Measurements from ENCODE around the gene TACC2. TPM values are rescaled to one million over a fixed set of nuclear protein-coding genes. Genes with fewer than 3 reads are reported as not detected.
"Not testable (repeated sequence)": the region's sequence is repeated elsewhere in the genome, so short reads cannot be mapped to it uniquely, and the experiment has no call there.

Gene TACC2
- polyA plus RNA-seq, 1 donor = 136 TPM

GRCh38 chr10:122198631-122199030, 209.7 kb downstream of the TACC2 start:
- no peak for DNase-seq

GRCh38 chr10:122199070-122199469, 210.1 kb downstream of the TACC2 start:
- no peak for DNase-seq

GRCh38 chr10:122199689-122200088, 210.7 kb downstream of the TACC2 start:
- DNase-seq = no peak

- DNase-seq = no peak
Measured at GRCh38 chr10:122201401-122201800, 212.4 kb downstream of the TACC2 start.

GRCh38 chr10:122203180-122203579, 214.2 kb downstream of the TACC2 start:
- DNase-seq = not testable (repeated sequence)

- no peak for DNase-seq
Measured at GRCh38 chr10:122204691-122205489, 215.9 kb downstream of the TACC2 start.

- DNase-seq = no peak
Measured at GRCh38 chr10:122206471-122207065, 217.6 kb downstream of the TACC2 start.

GRCh38 chr10:122207163-122207562, 218.2 kb downstream of the TACC2 start:
- DNase-seq = no peak

- no peak for DNase-seq
Measured at GRCh38 chr10:122207596-122207995, 218.6 kb downstream of the TACC2 start.

- no peak for DNase-seq
Measured at GRCh38 chr10:122208571-122209430, 219.8 kb downstream of the TACC2 start.

- DNase-seq = no peak
Measured at GRCh38 chr10:122210481-122211265, 221.7 kb downstream of the TACC2 start.

GRCh38 chr10:122213364-122213763, 224.4 kb downstream of the TACC2 start:
- no peak for DNase-seq

- DNase-seq = no peak
Measured at GRCh38 chr10:122213766-122214165, 224.8 kb downstream of the TACC2 start.

GRCh38 chr10:122216047-122216446, 227.1 kb downstream of the TACC2 start:
- no peak for DNase-seq

GRCh38 chr10:122219340-122219739, 230.4 kb downstream of the TACC2 start:
- no peak for DNase-seq

GRCh38 chr10:122220736-122221135, 231.8 kb downstream of the TACC2 start:
- DNase-seq = no peak

- no peak for DNase-seq
Measured at GRCh38 chr10:122221958-122222357, 233.0 kb downstream of the TACC2 start.

GRCh38 chr10:122222638-122223037, 233.7 kb downstream of the TACC2 start:
- DNase-seq = no peak

GRCh38 chr10:122224159-122224558, 235.2 kb downstream of the TACC2 start:
- no peak for DNase-seq

GRCh38 chr10:122225330-122225729, 236.4 kb downstream of the TACC2 start:
- no peak for DNase-seq

GRCh38 chr10:122227754-122228153, 238.8 kb downstream of the TACC2 start:
- DNase-seq = no peak

GRCh38 chr10:122229666-122230065, 240.7 kb downstream of the TACC2 start:
- no peak for DNase-seq
